Vagina (tissue), 2 donors: ENCODE measurements around the gene CDH4.

ENCODE experiments used
- CTCF ChIP-seq, 3 experiments: fragments of 450-650 bp in 2 of 3; fragments of 200-600 bp in 1 of 3; sonication (generic) in 1 of 3; IDR thresholded peaks; one replicate each; pipeline ENCODE4 v1.5.1; 2017 to 2019; ENCODE audit warnings: antibody characterized with exemption in 3 of 3, mild to moderate bottlenecking in 2 of 3, moderate library complexity in 2 of 3
- POLR2A ChIP-seq, 2 donors: fragments of 450-650 bp; IDR thresholded peaks; one replicate each; pipeline ENCODE4 v1.6.1; 2017; ENCODE audit warnings: antibody characterized with exemption in 2 of 2, mild to moderate bottlenecking in 2 of 2, moderate library complexity in 2 of 2
- POLR2AphosphoS5 ChIP-seq, 2 donors: sonication (generic); formaldehyde crosslinking; IDR thresholded peaks; one replicate each; pipeline ENCODE4 v1.9.0; 2017; ENCODE audit warnings: antibody characterized with exemption in 2 of 2, mild to moderate bottlenecking in 2 of 2, low read depth in 1 of 2; ENCODE audit not compliant: insufficient read depth in 1 of 2

GRCh38 chr20:61292391-61292790, 40.3 kb downstream of the CDH4 start:
- no peak for TF ChIP-seq CTCF (IDR thresholded peaks at IDR 0.05)
- no peak for TF ChIP-seq POLR2A (IDR thresholded peaks at IDR 0.05)
- no peak for TF ChIP-seq POLR2AphosphoS5 (IDR thresholded peaks at IDR 0.05; ENCODE audit: insufficient read depth in 1 of 2, low read depth in 1 of 2)
